ENCODE measurements around the gene RNASEH2B. TPM values are rescaled to one million over a fixed set of nuclear protein-coding genes. Genes with fewer than 3 reads are reported as not detected.

RNASEH2B gene
- total and polyA plus RNA-seq, 2 of the 13 experiments (the other 11 are each of a cell fraction or from before 2014, with no cell fraction given): 17.2 to 55.4 TPM

DNA sequence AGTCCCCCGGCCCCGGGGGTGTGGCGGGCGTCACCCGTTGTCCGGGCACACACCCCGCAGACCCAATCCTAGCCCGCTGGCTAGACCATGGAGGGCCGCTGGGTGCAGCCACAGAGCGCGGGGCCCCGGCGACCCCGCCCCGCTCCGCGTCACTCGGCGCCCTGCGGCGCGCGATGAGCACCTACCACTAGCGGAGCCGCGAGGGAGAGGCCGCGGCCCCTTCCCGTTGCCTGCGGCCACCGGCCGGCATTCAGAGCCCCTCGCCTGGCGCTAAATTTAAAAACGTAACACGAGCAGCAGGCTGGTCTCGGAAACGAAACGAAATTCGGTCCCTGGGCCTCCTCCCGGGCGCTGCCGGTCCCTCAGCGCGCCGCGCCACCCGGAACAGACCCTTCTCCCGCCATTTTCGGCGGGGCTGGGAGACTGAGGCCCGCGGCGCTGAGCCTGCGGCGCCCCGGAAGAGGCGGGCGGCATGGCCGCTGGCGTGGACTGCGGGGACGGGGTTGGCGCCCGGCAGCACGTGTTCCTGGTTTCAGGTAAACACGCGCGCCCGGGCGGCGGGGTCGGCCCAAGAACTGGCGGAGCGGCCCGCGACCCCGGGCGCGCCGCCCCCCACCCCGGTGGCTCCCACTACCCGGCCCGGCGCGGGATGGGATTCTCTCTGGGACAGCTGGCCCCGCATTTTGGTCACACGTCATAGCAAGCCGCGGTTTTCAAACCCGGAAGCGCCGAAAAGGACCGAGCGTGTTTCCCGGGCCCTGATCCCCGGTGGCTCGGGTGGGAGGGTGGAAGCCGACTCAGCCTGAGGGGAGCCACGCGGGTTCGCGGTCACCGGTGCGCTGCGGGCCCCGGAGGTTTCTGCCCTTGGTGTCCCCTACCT lies at the start of gene RNASEH2B (continued):
- TF ChIP-seq ZNF431 (CRISPR knock-in tag; IDR thresholded peaks at IDR 0.05; ENCODE audit: borderline replicate concordance, low read depth): 0 out of 2 replicates have a peak, but pooled peaks have one; percentile 38
- TF ChIP-seq TAF1 (CRISPR knock-in tag; IDR thresholded peaks at IDR 0.05): peak; percentile 73
- TF ChIP-seq ZNF17 (CRISPR knock-in tag; IDR thresholded peaks at IDR 0.05): peak; percentile 78; the same call in 1 of the 2 replicates
- no peak for TF ChIP-seq ZNF550 (CRISPR knock-in tag; IDR thresholded peaks at IDR 0.05; ENCODE audit: borderline replicate concordance)
- TF ChIP-seq HMG20A (CRISPR knock-in tag; IDR thresholded peaks at IDR 0.05; ENCODE audit: borderline replicate concordance): no peak
- TF ChIP-seq EED (CRISPR knock-in tag; IDR thresholded peaks at IDR 0.05): 0 out of 2 replicates have a peak, but pooled peaks have one; percentile 73
- peak; percentile 47; the same call in 1 of the 2 replicates for TF ChIP-seq ZNF570 (CRISPR knock-in tag; IDR thresholded peaks at IDR 0.05; ENCODE audit: borderline replicate concordance)
- TF ChIP-seq, protein P1, sequence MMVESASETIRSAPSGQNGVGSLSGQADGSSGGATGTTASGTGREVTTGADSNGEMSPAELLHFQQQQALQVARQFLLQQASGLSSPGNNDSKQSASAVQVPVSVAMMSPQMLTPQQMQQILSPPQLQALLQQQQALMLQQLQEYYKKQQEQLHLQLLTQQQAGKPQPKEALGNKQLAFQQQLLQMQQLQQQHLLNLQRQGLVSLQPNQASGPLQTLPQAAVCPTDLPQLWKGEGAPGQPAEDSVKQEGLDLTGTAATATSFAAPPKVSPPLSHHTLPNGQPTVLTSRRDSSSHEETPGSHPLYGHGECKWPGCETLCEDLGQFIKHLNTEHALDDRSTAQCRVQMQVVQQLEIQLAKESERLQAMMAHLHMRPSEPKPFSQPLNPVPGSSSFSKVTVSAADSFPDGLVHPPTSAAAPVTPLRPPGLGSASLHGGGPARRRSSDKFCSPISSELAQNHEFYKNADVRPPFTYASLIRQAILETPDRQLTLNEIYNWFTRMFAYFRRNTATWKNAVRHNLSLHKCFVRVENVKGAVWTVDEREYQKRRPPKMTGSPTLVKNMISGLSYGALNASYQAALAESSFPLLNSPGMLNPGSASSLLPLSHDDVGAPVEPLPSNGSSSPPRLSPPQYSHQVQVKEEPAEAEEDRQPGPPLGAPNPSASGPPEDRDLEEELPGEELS (CRISPR knock-in tag; IDR thresholded peaks at IDR 0.05): no peak
- TF ChIP-seq FOXO1 (CRISPR knock-in tag; IDR thresholded peaks at IDR 0.05): no peak
- no peak for TF ChIP-seq DMTF1 (CRISPR knock-in tag; IDR thresholded peaks at IDR 0.05)
- TF ChIP-seq HNRNPLL (IDR thresholded peaks at IDR 0.05; ENCODE audit: low read depth, low read length, poor library complexity, severe bottlenecking): peak; percentile 75
- TF ChIP-seq PRDM10 (CRISPR knock-in tag; IDR thresholded peaks at IDR 0.05; ENCODE audit: low read depth): peak; percentile 96
- peak; percentile 89 for TF ChIP-seq YY1 (IDR thresholded peaks at IDR 0.05; ENCODE audit: insufficient read depth, insufficient replicate concordance, low read depth, low read length)
- TF ChIP-seq ZNF737 (CRISPR knock-in tag; IDR thresholded peaks at IDR 0.05; ENCODE audit: borderline replicate concordance): no peak
- no peak for TF ChIP-seq NCOR1 (IDR thresholded peaks at IDR 0.05; ENCODE audit: borderline replicate concordance, low read length)
- peak; percentile 5; the same call in 1 of the 2 replicates for TF ChIP-seq YEATS2 (CRISPR knock-in tag; IDR thresholded peaks at IDR 0.05; ENCODE audit: borderline replicate concordance)
- peak; percentile 71; the same call in 1 of the 2 replicates for TF ChIP-seq RNF2 (conservative IDR thresholded peaks at IDR 0.05; ENCODE audit: low read depth)
- TF ChIP-seq FOXK2 (IDR thresholded peaks at IDR 0.05): no peak
- TF ChIP-seq ZFP37 (CRISPR knock-in tag; IDR thresholded peaks at IDR 0.05; ENCODE audit: borderline replicate concordance): no peak
- TF ChIP-seq ZNF350 (CRISPR knock-in tag; IDR thresholded peaks at IDR 0.05; ENCODE audit: borderline replicate concordance, low read depth): no peak
